K562 (cell line): ENCODE results near the gene MAB21L3. TPM values are rescaled to one million over a fixed set of nuclear protein-coding genes. Genes with fewer than 3 reads are reported as not detected.

Experiments used
- ATAC-seq: fragments of 200-7000 bp; cut with Tn5 transposase; 3 replicates; pipeline ENCODE4 v1.9.1; 2020; ENCODE audit warnings: moderate library complexity
- BruUV-seq: library from RNA; stranded (reverse); fragments of 400-500 nt; replicated peaks from 2 replicates; lab custom pipeline; 2021; lab: Mats Ljungman, UMichigan
- CTCF ChIA-PET: fragments of 300-600 bp; formaldehyde crosslinking; extraction: SDS; loops from one replicate; lab custom pipeline; 2021; ENCODE audit warnings: low intra/inter-chr PET ratio; lab: Yijun Ruan, JAX
- POLR2A ChIA-PET: fragments of 300-600, 350-650 bp; sonication (Branson Sonifier 250); formaldehyde crosslinking; extraction: SDS; loops from one replicate; lab custom pipeline; 2021; ENCODE audit warnings: antibody characterized with exemption, inconsistent platforms; lab: Yijun Ruan, JAX
- DNase-seq, 4 experiments: peaks; one replicate each; pipeline versions ENCODE4 v3.0.0 to v3.0.0-alpha.2; 2011 to 2018; ENCODE audit warnings: low spot score in 3 of 4, mixed read lengths in 3 of 4; ENCODE audit errors: extremely low read depth in 1 of 4
- FAIRE-seq: peaks from 2 replicates; lab custom pipeline; 2011; peaks lifted over from hg19 to GRCh38; lab: Jason Lieb, UNC
- H2AFZ ChIP-seq: 2 replicates; pipeline ENCODE4 v1.6.0; 2011; ENCODE audit warnings: low read depth, low read length, control low read depth, inconsistent platforms
- H3K27ac ChIP-seq: fragments of 200-600 bp; 3 replicates; pipeline ENCODE4 v1.8.0; 2011; ENCODE audit warnings: low read depth, mild to moderate bottlenecking, control low read depth, inconsistent platforms, low read length, moderate library complexity, mixed read lengths; ENCODE audit errors: extremely low read depth
- H3K27me3 ChIP-seq, 2 experiments: fragments of 300-600 bp in 1 of 2; 2 replicates in 1 of 2; 3 replicates in 1 of 2; pipeline versions ENCODE4 v1.6.0 to v1.8.0; 2011; ENCODE audit warnings: inconsistent platforms in 2 of 2, low read length in 2 of 2, mild to moderate bottlenecking in 1 of 2, mixed read lengths in 1 of 2, moderate library complexity in 1 of 2; ENCODE audit not compliant: control insufficient read depth in 2 of 2, insufficient read depth in 2 of 2
- H3K36me3 ChIP-seq: fragments of 300-600 bp; 3 replicates; pipeline ENCODE4 v1.8.0; 2011; ENCODE audit warnings: mild to moderate bottlenecking, low read length, inconsistent platforms; ENCODE audit not compliant: control insufficient read depth, insufficient read depth
- H3K4me1 ChIP-seq, 2 experiments: fragments of 200-600 bp in 1 of 2; replicated peaks in 1 of 2; 2 replicates in 1 of 2; 3 replicates in 1 of 2; pipeline versions ENCODE4 v1.5.1 to v1.8.0; 2011; ENCODE audit warnings: inconsistent platforms in 2 of 2, low read length in 2 of 2, mild to moderate bottlenecking in 1 of 2, mixed read lengths in 1 of 2, moderate library complexity in 1 of 2; ENCODE audit not compliant: control insufficient read depth in 2 of 2, insufficient read depth in 2 of 2
- H3K4me2 ChIP-seq: 2 replicates; pipeline ENCODE4 v1.6.1; 2011; ENCODE audit warnings: low read length, control low read depth, inconsistent platforms, mixed read lengths; ENCODE audit not compliant: insufficient read depth
- H3K4me3 ChIP-seq: fragments of 200-600 bp; sonication (generic), shearing (Covaris generic); 2 replicates; pipeline ENCODE4 v1.5.1; 2016; ENCODE audit warnings: control low read depth, inconsistent platforms
- H3K79me2 ChIP-seq: fragments of 200-600 bp; 3 replicates; pipeline ENCODE4 v1.8.0; 2011; ENCODE audit warnings: low read length, inconsistent platforms; ENCODE audit not compliant: control insufficient read depth, insufficient read depth
- H3K9ac ChIP-seq, 2 experiments: 2 replicates each; pipeline versions ENCODE4 v1.6.0 to v1.6.1; 2011; ENCODE audit warnings: low read depth in 2 of 2, low read length in 2 of 2, control low read depth in 1 of 2, inconsistent platforms in 1 of 2, mild to moderate bottlenecking in 1 of 2, mixed read lengths in 1 of 2; ENCODE audit not compliant: insufficient read depth in 1 of 2
- H3K9me1 ChIP-seq: one replicate; pipeline ENCODE4 v1.6.0; 2011; ENCODE audit warnings: inconsistent platforms, mild to moderate bottlenecking, low read length, moderate library complexity; ENCODE audit not compliant: control insufficient read depth, insufficient read depth
- H3K9me3 ChIP-seq: replicated peaks from 2 replicates; pipeline ENCODE4 v1.5.1; 2011; ENCODE audit warnings: low read depth, low read length, inconsistent platforms; ENCODE audit not compliant: control insufficient read depth, insufficient read depth
- H4K20me1 ChIP-seq: replicated peaks from 2 replicates; pipeline ENCODE4 v1.6.1; 2011; ENCODE audit warnings: low read length, inconsistent platforms, mixed read lengths; ENCODE audit not compliant: control insufficient read depth, insufficient read depth
- ARHGAP35 ChIP-seq: fragments of 450-650 bp; IDR thresholded peaks from 2 replicates; pipeline ENCODE4 v1.6.1; 2018; ENCODE audit not compliant: partially characterized antibody
- CTCFL ChIP-seq: IDR thresholded peaks from 2 replicates; pipeline ENCODE4 v1.6.1; 2011; ENCODE audit warnings: borderline replicate concordance, low read depth, mild to moderate bottlenecking, moderate library complexity, low read length; ENCODE audit not compliant: insufficient read depth, poor library complexity, severe bottlenecking
- LARP7 ChIP-seq: fragments of 450-650 bp; IDR thresholded peaks from 2 replicates; pipeline ENCODE4 v1.6.1; 2016
- NEUROD1 ChIP-seq: fragments of 150-350 bp; IDR thresholded peaks from 2 replicates; pipeline ENCODE4 v1.6.1; 2014; ENCODE audit warnings: borderline replicate concordance, low read length, low read depth; ENCODE audit not compliant: partially characterized antibody
- NR4A1 ChIP-seq, 2 experiments: fragments of 250-450 bp in 1 of 2; fragments of 450-650 bp in 1 of 2; sonication (Bioruptor Pico) in 1 of 2; IDR thresholded peaks; 2 replicates each; pipeline versions ENCODE4 v1.4.0 to v1.6.1; 2016 to 2020; ENCODE audit warnings: mild to moderate bottlenecking in 2 of 2, missing compliant biosample characterization in 1 of 2, missing genetic modification characterization in 1 of 2, moderate library complexity in 1 of 2
- RB1 ChIP-seq: fragments of 450-650 bp; IDR thresholded peaks from 2 replicates; pipeline ENCODE4 v1.6.1; 2017; ENCODE audit warnings: low read depth, mild to moderate bottlenecking
- RERE ChIP-seq: sonication (generic); formaldehyde crosslinking; IDR thresholded peaks from 2 replicates; pipeline ENCODE4 v1.8.0; 2023; ENCODE audit warnings: missing genetic modification reagents, mild to moderate bottlenecking, borderline replicate concordance
- SMAD1 ChIP-seq: fragments of 150-350 bp; IDR thresholded peaks from 2 replicates; pipeline ENCODE4 v1.6.1; 2014; ENCODE audit warnings: low read length, low read depth; ENCODE audit not compliant: partially characterized antibody
- WGBS: fragments of 100-300 bp; shearing (Covaris generic); methylation state at CpG from one replicate; pipeline ENCODE4 v1.1.6; 2016; ENCODE audit warnings: low coverage, mixed read lengths; ENCODE audit not compliant: insufficient coverage; ENCODE audit errors: missing lambda C conversion rate; 5-methylcytosine and 5-hydroxymethylcytosine counted together
- in situ Hi-C: fragments of 300-500 bp; cut with MboI; formaldehyde crosslinking; loops from 4 replicates; pipeline ENCODE4 v1.15.0; 2018; ENCODE audit warnings: inconsistent platforms, mixed read lengths
- intact Hi-C: fragments of 100-400 bp; cut with micrococcal nuclease; formaldehyde crosslinking; loops from 2 replicates; pipeline ENCODE4 v1.14.2; 2022
- polyA plus RNA-seq, 8 experiments: library from polyadenylated mRNA; depleted of rRNA in 4 of 8; stranded (reverse) in 5 of 8; unstranded in 3 of 8; fragments of >200 nt; fragmentation: Nextera tagmentation in 2 of 8; fragmentation: Illumina TruSeq in 1 of 8; extraction: Ambion mirVana in 2 of 8; extraction: Trizol in 1 of 8; gene quantifications; 2 replicates each; pipeline versions ENCODE4 v1.2.1 to v1.2.3, GENCODE V29; 2011 to 2014; ENCODE audit warnings: inconsistent platforms in 1 of 8, missing spikeins in 1 of 8
- total RNA-seq, 7 experiments: library from RNA; depleted of rRNA in 6 of 7; stranded (reverse); fragments of >200 nt in 6 of 7; fragmentation: Illumina TruSeq in 2 of 7; extraction: Trizol in 2 of 7; gene quantifications; 2 replicates each; pipeline versions ENCODE4 v1.2.1 to v1.2.3, GENCODE V29; 2011 to 2021; ENCODE audit warnings: low replicate concordance in 1 of 7

MAB21L3 gene
- total and polyA plus RNA-seq, 9 of the 15 experiments (the other 6 are each of a cell fraction or from before 2014, with no cell fraction given) = not detected

GRCh38 chr1:116127123-116127847 lies 16.1 kb downstream of the MAB21L3 start:
- in situ Hi-C loops = no loop called here
- 1% methylated on average over 13 of the region's 13 CpGs for WGBS
- no peak overlapping the region for H3K4me3 ChIP-seq
- CTCF ChIA-PET = no interaction called here
- peaks cover under 1% of the 10 kb centered on the region for H3K9me1 ChIP-seq
- no TSS peak for BruUV-seq
- H3K36me3 ChIP-seq = no peaks in the 10 kb centered on the region
- H3K9me3 ChIP-seq = no peaks in the 10 kb centered on the region; the same call in 1 of the 2 replicates
- POLR2A ChIA-PET = interaction anchor here (0.6 to 0.7 kb wide), 4 partner anchors 12 to 246 kb away, joined by 3 read pairs; partner anchors contain the start of gene ATP1A1
- no peak overlapping the region for H2AFZ ChIP-seq
- H3K4me1 ChIP-seq = peaks cover 1 to 5% of the 10 kb centered on the region in 2 experiments; a peak in 3 of 5 replicates
- peaks cover 21 to 46% of the 10 kb centered on the region in 2 experiments for H3K27me3 ChIP-seq
- no peaks in the 10 kb centered on the region for H4K20me1 ChIP-seq
- no peak overlapping the region for H3K9ac ChIP-seq
- no peak for ATAC-seq
- no peak overlapping the region for H3K4me2 ChIP-seq
- no peak for FAIRE-seq
- no peak for DNase-seq
- intact Hi-C loops = no loop called here
- TF ChIP-seq LARP7 (no peak), NR4A1 (CRISPR knock-in tag; IDR thresholded peaks at IDR 0.05) (no peak), NR4A1 (tag; IDR thresholded peaks at IDR 0.05) (no peak), RERE (CRISPR knock-in tag) (no peak), SMAD1 (no peak), ARHGAP35 (no peak), CTCFL (no peak), NEUROD1 (no peak), RB1 (no peak)
- no peak overlapping the region for H3K27ac ChIP-seq
- H3K79me2 ChIP-seq = no peaks in the 10 kb centered on the region
